CD4-positive, alpha-beta memory T cell (primary cell): ENCODE results near the gene CCDC69. TPM values are rescaled to one million over a fixed set of nuclear protein-coding genes. Genes with fewer than 3 reads are reported as not detected.
"Not testable (repeated sequence)": the region's sequence is repeated elsewhere in the genome, so short reads cannot be mapped to it uniquely, and the experiment has no call there.

Source experiments
- CTCF ChIA-PET: fragments of 350-600 bp; sonication (Branson Sonifier 250); formaldehyde crosslinking; loops from one replicate; lab custom pipeline; 2021; ENCODE audit warnings: inconsistent platforms; ENCODE audit not compliant: partially characterized antibody; lab: Charles Lee
- POLR2A ChIA-PET: fragments of 350-600 bp; sonication (Branson Sonifier 250); formaldehyde crosslinking; loops from one replicate; lab custom pipeline; 2021; ENCODE audit not compliant: partially characterized antibody; lab: Charles Lee
- DNase-seq, 5 donors: peaks; one replicate each; pipeline versions ENCODE4 v3.0.0 to v3.0.0-alpha.2; 2020 to 2022; ENCODE audit warnings: mixed read lengths in 1 of 5
- H3K27ac ChIP-seq: one replicate; pipeline ENCODE4 v1.7.0; 2013; ENCODE audit warnings: low read depth, low read length
- H3K27me3 ChIP-seq: 2 replicates; pipeline ENCODE4 v1.7.0; 2013; ENCODE audit warnings: mild to moderate bottlenecking, low read length, moderate library complexity; ENCODE audit not compliant: insufficient read depth
- H3K36me3 ChIP-seq: 2 replicates; pipeline ENCODE4 v1.7.0; 2013; ENCODE audit warnings: mild to moderate bottlenecking, low read length, moderate library complexity; ENCODE audit not compliant: insufficient read depth
- H3K4me1 ChIP-seq: 2 replicates; pipeline ENCODE4 v1.7.0; 2013; ENCODE audit warnings: mild to moderate bottlenecking, low read length, moderate library complexity; ENCODE audit not compliant: insufficient read depth
- H3K4me3 ChIP-seq, 2 donors: one replicate each; pipeline ENCODE4 v1.7.0; 2013; ENCODE audit warnings: low read length in 2 of 2, mild to moderate bottlenecking in 1 of 2
- H3K9me3 ChIP-seq, 2 donors: one replicate each; pipeline ENCODE4 v1.7.0; 2013; ENCODE audit warnings: low read length in 2 of 2, control low read depth in 1 of 2; ENCODE audit not compliant: control insufficient read depth in 1 of 2
- H3K27ac Mint-ChIP-seq, 7 donors: one replicate each; pipeline ENCODE4 v1.8.0; 2020 to 2021; ENCODE audit warnings: mixed read lengths in 7 of 7, mild to moderate bottlenecking in 6 of 7, inconsistent platforms in 3 of 7, moderate library complexity in 3 of 7
- H3K27me3 Mint-ChIP-seq, 2 donors: one replicate each; pipeline ENCODE4 v1.8.0; 2020 to 2021; ENCODE audit warnings: mixed read lengths in 2 of 2
- H3K36me3 Mint-ChIP-seq, 2 donors: one replicate each; pipeline ENCODE4 v1.8.0; 2020 to 2021; ENCODE audit warnings: mixed read lengths in 2 of 2, inconsistent platforms in 1 of 2, mild to moderate bottlenecking in 1 of 2
- H3K4me1 Mint-ChIP-seq, 4 donors: one replicate each; pipeline ENCODE4 v1.8.0; 2020 to 2021; ENCODE audit warnings: mixed read lengths in 4 of 4, mild to moderate bottlenecking in 1 of 4
- H3K4me3 Mint-ChIP-seq, 8 donors: one replicate each; pipeline ENCODE4 v1.8.0; 2020 to 2021; ENCODE audit warnings: mixed read lengths in 8 of 8, mild to moderate bottlenecking in 7 of 8, moderate library complexity in 6 of 8, inconsistent platforms in 3 of 8
- H3K9me3 Mint-ChIP-seq, 8 donors: one replicate each; pipeline ENCODE4 v1.8.0; 2020 to 2021; ENCODE audit warnings: mixed read lengths in 8 of 8, mild to moderate bottlenecking in 5 of 8, inconsistent platforms in 3 of 8, moderate library complexity in 1 of 8
- intact Hi-C: fragments of 100-400 bp; cut with micrococcal nuclease; formaldehyde crosslinking; loops from one replicate; pipeline ENCODE4 v1.15.1; 2023
- polyA plus RNA-seq, 2 donors: library from polyadenylated mRNA; unstranded; fragments of 300-500 nt; fragmentation: Illumina TruSeq; gene quantifications; one replicate each; pipeline ENCODE4 v1.2.3, GENCODE V29; 2021
- total RNA-seq, 2 experiments: library from RNA; stranded (reverse); gene quantifications; one replicate each; pipeline ENCODE4 v1.2.3, GENCODE V29; 2021

Gene CCDC69
- total and polyA plus RNA-seq, 4 experiments from 2014 or later, result 38.9 to 93.9 (median 88.2) TPM

DNA sequence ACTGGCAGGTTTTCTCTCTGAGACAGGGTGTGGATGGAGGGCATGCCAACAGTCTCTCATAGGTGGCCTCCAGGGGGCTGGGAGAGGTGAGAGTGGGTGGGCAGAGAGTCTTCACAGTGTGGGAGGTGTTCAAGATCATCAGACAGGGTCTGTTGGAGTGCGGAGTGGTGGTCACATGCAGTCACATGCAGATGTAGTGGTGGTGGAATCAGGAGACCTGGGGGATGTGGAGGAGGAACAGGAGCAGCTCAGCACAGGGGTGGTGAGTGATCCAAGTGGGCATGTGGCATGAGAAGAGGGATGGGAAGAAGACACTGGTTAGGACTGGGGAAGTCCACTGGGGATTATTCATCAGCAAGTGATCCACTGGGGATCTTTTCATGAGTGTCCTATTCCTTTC, 34.9 kb upstream of the CCDC69 start:
- Mint-ChIP-seq H3K36me3 (peaks cover 14 to 18% of the 10 kb centered on the region in 2 donors), H3K27ac (peak overlapping the region in 2 of 7 donors; percentile 25 to 47), H3K4me3 (no peak overlapping the region), H3K9me3 (no peaks in the 10 kb centered on the region), H3K27me3 (no peaks in the 10 kb centered on the region), H3K4me1 (peaks cover 1 to 27% (median 11%) of the 10 kb centered on the region in 4 donors)
- no peak overlapping the region for H3K4me3 ChIP-seq
- no peak overlapping the region for H3K27ac ChIP-seq
- no peaks in the 10 kb centered on the region for H3K36me3 ChIP-seq
- H3K9me3 ChIP-seq, result no peaks in the 10 kb centered on the region
- H3K27me3 ChIP-seq, result no peaks in the 10 kb centered on the region
- CTCF ChIA-PET, result no interaction called here
- no peak for DNase-seq
- intact Hi-C loops, result no loop called here
- POLR2A ChIA-PET, result no interaction called here
- peaks cover 8% of the 10 kb centered on the region for H3K4me1 ChIP-seq

DNA sequence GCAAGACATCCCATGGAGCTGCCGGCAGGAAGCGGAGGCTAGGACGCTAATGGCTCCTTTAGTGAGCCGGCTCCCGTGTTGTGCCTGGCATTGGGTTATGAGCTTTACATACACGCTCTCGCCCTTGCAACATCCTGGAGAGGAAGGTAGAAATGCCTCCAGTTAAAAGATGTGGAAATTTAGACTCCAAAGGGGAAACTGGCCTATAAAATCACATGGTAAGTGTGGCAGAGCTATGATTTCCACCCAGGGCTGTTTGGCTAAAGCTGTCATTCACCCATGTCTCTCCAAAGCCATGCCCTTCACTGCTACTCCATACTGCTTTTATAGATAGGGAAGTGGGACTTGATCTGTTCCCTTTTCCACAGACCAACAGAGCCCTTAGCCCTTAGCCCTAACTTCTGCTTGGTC, 34.3 kb upstream of the CCDC69 start:
- intact Hi-C loops, result no loop called here
- Mint-ChIP-seq H3K27ac (peak overlapping the region in 1 of 7 donors; percentile 9), H3K36me3 (peaks cover 9 to 16% of the 10 kb centered on the region in 2 donors), H3K4me3 (no peak overlapping the region), H3K4me1 (peaks cover 7 to 33% (median 17%) of the 10 kb centered on the region in 4 donors), H3K9me3 (no peaks in the 10 kb centered on the region), H3K27me3 (no peaks in the 10 kb centered on the region)
- DNase-seq, result no peak
- ChIA-PET CTCF (interaction anchor here (0.9 to 1.7 kb wide), 2 partner anchors 132 to 143 kb away, joined by 3 to 7 read pairs; no protein-coding TSS in a partner anchor), POLR2A (no interaction called here)
- H3K27me3 ChIP-seq, result no peaks in the 10 kb centered on the region
- no peak overlapping the region for H3K27ac ChIP-seq
- H3K9me3 ChIP-seq, result no peaks in the 10 kb centered on the region
- no peak overlapping the region for H3K4me3 ChIP-seq
- H3K4me1 ChIP-seq, result peaks cover 14% of the 10 kb centered on the region
- no peaks in the 10 kb centered on the region for H3K36me3 ChIP-seq

DNA sequence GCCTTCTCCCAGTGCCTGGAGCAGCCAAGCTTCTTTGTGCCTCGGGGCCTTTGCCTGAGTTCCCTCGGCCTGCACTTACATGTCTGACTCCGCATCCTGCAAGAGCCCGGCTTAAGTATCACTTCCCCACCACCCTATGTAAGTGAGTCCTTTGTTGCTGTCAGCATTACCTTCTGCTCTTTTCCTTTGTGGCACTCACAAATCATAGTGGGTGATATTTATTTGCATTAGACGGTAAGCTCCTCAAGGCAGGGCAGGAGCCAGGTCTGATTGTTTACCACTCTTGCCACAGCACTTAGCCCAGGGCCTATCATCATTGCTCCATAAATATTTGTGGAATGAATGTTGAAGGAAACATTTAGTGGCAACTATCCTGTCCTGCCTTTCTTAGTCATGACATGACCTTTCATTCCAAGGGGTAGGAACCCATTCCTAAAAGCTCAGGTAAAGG, 33.9 kb upstream of the CCDC69 start:
- no peaks in the 10 kb centered on the region for H3K36me3 ChIP-seq
- intact Hi-C loops, result no loop called here
- Mint-ChIP-seq H3K27me3 (no peaks in the 10 kb centered on the region), H3K4me3 (no peak overlapping the region), H3K9me3 (no peaks in the 10 kb centered on the region), H3K27ac (peak overlapping the region in 1 of 7 donors; percentile 15), H3K36me3 (peaks cover 9 to 16% of the 10 kb centered on the region in 2 donors), H3K4me1 (peaks cover 7 to 37% (median 19%) of the 10 kb centered on the region in 4 donors)
- ChIA-PET CTCF (interaction anchor here (0.9 to 1.7 kb wide), 2 partner anchors 132 to 142 kb away, joined by 3 to 7 read pairs; no protein-coding TSS in a partner anchor), POLR2A (interaction anchor here (1.0 to 1.1 kb wide), 2 partner anchors 43 to 1708 kb away, joined by 3 read pairs; no protein-coding TSS in a partner anchor)
- no peaks in the 10 kb centered on the region for H3K9me3 ChIP-seq
- H3K4me3 ChIP-seq, result no peak overlapping the region
- DNase-seq, result no peak
- no peak overlapping the region for H3K27ac ChIP-seq
- H3K4me1 ChIP-seq, result peaks cover 14% of the 10 kb centered on the region
- H3K27me3 ChIP-seq, result no peaks in the 10 kb centered on the region

DNA sequence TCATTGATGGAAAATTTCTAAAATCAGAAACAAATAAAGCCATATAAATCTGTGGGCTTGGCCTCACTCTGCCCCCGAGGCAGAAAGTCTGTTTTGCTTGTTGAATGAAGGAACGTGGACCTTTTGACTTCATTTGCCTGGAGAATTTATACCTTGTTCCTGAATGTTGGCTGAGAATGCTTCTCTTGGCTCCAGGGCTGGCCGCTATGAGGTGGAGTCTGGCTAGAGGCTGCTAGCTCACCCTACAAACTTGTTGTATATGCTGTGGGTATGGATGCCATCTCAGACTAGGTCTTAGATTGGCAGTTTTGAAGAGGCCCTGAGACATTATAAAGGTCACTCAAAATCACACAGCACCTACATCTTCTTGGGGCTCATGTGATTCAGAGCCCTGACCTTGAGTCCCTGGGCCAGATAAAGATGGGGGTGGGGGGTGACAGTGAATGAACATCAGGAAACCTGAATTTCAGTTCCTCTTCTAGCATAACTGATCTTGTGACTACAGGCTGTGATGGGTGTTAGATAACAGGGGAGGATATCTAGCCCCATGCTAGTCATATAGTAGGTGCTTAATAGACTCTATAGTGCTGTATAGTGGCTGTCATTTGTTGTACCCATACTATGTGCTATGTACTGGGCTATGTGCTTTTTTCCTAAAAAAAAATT, 31.9 kb upstream of the CCDC69 start:
- Histone ChIP-seq H3K27me3 (no peaks in the 10 kb centered on the region), H3K27ac (no peak overlapping the region), H3K9me3 (no peaks in the 10 kb centered on the region), H3K36me3 (no peaks in the 10 kb centered on the region), H3K4me1 (peaks cover 29% of the 10 kb centered on the region), H3K4me3 (no peak overlapping the region)
- Mint-ChIP-seq H3K9me3 (no peaks in the 10 kb centered on the region), H3K4me1 (peaks cover 17 to 52% (median 31%) of the 10 kb centered on the region in 4 donors), H3K36me3 (peaks cover 3 to 7% of the 10 kb centered on the region in 2 donors), H3K27me3 (no peaks in the 10 kb centered on the region), H3K4me3 (peak overlapping the region in 1 of 8 donors; percentile 20), H3K27ac (peak overlapping the region in 1 of 7 donors; percentile 8)
- ChIA-PET CTCF (no interaction called here), POLR2A (no interaction called here)
- no peak for DNase-seq
- intact Hi-C loops, result no loop called here

DNA sequence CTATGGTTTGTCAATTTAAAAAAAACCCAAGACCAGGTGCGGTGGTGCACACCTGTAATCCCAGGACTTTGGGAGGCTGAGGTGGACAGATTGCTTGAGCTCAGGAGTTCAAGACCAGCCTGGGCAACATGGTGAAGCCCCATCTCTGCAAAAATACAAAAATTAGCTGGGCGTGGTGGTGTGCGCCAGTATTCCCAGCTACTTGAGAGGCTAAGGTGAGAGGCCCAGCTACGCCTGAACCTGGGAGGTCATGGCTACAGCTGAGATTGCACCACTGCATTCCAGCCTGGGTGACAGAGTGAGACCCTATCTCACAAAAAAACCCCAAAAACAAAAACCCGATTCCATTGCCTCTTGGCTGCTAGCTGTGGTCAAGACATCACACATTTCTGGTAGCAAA, 31.1 kb upstream of the CCDC69 start:
- DNase-seq, result not testable (repeated sequence)

DNA sequence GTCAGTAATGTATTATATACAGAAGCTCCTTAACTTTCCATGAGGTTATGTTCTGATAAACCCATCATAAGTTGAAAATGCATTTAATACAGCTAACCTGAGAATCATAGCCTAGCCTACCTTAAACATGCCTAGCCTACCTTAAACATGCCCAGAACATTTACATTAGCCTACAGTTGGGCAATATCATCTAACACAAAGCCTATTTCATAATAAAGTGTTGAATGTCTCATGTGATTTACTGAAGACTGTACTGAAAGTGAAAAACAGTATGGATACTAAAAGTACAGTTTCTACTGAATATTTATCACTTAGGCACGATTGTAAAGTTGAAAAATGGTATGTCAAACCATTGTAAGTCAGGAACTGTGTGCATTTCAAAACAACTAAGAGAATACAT, 30.7 kb upstream of the CCDC69 start:
- peaks cover 17 to 59% (median 36%) of the 10 kb centered on the region in 4 donors for H3K4me1 Mint-ChIP-seq
- CTCF ChIA-PET, result interaction anchor here (1.5 kb wide), 1 partner anchor 139 kb away, joined by 3 read pairs; no protein-coding TSS in a partner anchor

More for the DNA sequence above, 31.1 kb upstream of the CCDC69 start:
- POLR2A ChIA-PET, H3K9me3 Mint-ChIP-seq, H3K27ac Mint-ChIP-seq, H3K27ac ChIP-seq, H3K27me3 ChIP-seq, H3K27me3 Mint-ChIP-seq, H3K4me3 ChIP-seq, H3K9me3 ChIP-seq, H3K36me3 ChIP-seq, H3K36me3 Mint-ChIP-seq, H3K4me3 Mint-ChIP-seq: not testable (repeated sequence)
- intact Hi-C loops, result loop anchor here (5.0 kb wide), 2 partner anchors 173 to 502 kb away; partner anchors contain the start of genes ATOX1 and TNIP1
- CTCF ChIA-PET, result interaction anchor here (1.5 kb wide), 1 partner anchor 140 kb away, joined by 3 read pairs; no protein-coding TSS in a partner anchor
- peaks cover 17 to 59% (median 36%) of the 10 kb centered on the region in 4 donors for H3K4me1 Mint-ChIP-seq
- H3K4me1 ChIP-seq, result peaks cover 37% of the 10 kb centered on the region

DNA sequence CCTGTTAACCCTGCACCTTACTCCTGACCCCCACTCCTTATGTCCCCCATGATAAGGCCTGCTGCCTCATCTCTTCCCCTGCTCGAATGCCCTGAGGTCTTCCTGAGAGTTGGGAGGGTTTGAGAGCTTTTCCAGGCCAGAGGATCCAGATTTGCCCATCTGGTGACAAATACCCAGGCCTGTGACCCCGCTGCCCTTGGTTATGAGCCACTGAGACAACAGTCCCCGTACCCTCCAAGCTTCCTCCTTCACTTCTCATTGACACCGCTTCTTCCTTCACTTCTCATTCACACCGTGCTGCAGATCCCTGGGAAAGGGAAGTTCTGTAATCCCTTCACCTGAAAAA, 29.7 kb upstream of the CCDC69 start:
- Mint-ChIP-seq H3K27me3 (no peaks in the 10 kb centered on the region), H3K4me3 (peak overlapping the region; percentile 89 to 97 (median 94)), H3K4me1 (peaks cover 17 to 59% (median 36%) of the 10 kb centered on the region in 4 donors), H3K27ac (peak overlapping the region; percentile 86 to 96 (median 94)), H3K9me3 (peaks cover 0 to 2% (median 0%) of the 10 kb centered on the region in 8 donors), H3K36me3 (peaks cover 0 to under 1% of the 10 kb centered on the region in 2 donors)
- peak overlapping the region; percentile 64 to 68 for H3K4me3 ChIP-seq
- H3K9me3 ChIP-seq, result no peaks in the 10 kb centered on the region
- peaks cover 37% of the 10 kb centered on the region for H3K4me1 ChIP-seq
- DNase-seq, result no peak
- ChIA-PET CTCF (interaction anchor here (1.1 to 1.9 kb wide), 5 partner anchors 23 to 519 kb away, joined by 3 to 10 read pairs (median 6); partner anchors contain the start of gene CCDC69), POLR2A (interaction anchor here (1.5 to 4.6 kb wide), 9 partner anchors 27 to 518 kb away, joined by 4 to 78 read pairs (median 9); partner anchors contain the start of genes ANXA6, CCDC69, G3BP1 and TNIP1)
- intact Hi-C loops, result loop anchor here (2.0 to 5.0 kb wide), 6 partner anchors 97 to 845 kb away; partner anchors contain the start of genes ANXA6, ATOX1, DCTN4 and RBM22
- H3K27me3 ChIP-seq, result no peaks in the 10 kb centered on the region
- no peaks in the 10 kb centered on the region for H3K36me3 ChIP-seq
- H3K27ac ChIP-seq, result peak overlapping the region; percentile 62

More for the DNA sequence above, 30.7 kb upstream of the CCDC69 start:
- no peaks in the 10 kb centered on the region for H3K36me3 ChIP-seq
- H3K27ac Mint-ChIP-seq, result no peak overlapping the region
- H3K27ac ChIP-seq, result no peak overlapping the region
- H3K4me3 Mint-ChIP-seq, result no peak overlapping the region
- H3K27me3 Mint-ChIP-seq, result no peaks in the 10 kb centered on the region
- intact Hi-C loops, result loop anchor here (5.0 kb wide), 2 partner anchors 172 to 503 kb away; partner anchors contain the start of genes ATOX1 and TNIP1
- no peak for DNase-seq
- no peak overlapping the region for H3K4me3 ChIP-seq
- H3K9me3 Mint-ChIP-seq, result peaks cover 0 to 2% (median 0%) of the 10 kb centered on the region in 8 donors
- no peaks in the 10 kb centered on the region for H3K9me3 ChIP-seq
- H3K36me3 Mint-ChIP-seq, result peaks cover 2 to 3% of the 10 kb centered on the region in 2 donors
- no peaks in the 10 kb centered on the region for H3K27me3 ChIP-seq
- POLR2A ChIA-PET, result no interaction called here
- H3K4me1 ChIP-seq, result peaks cover 37% of the 10 kb centered on the region
